Activated naive CD8-positive, alpha-beta T cell treated with anti-CD3 and anti-CD28 coated beads, Interleukin-2, amount 50 U/mL, for 16 hours (primary cell): ENCODE data around the gene TM4SF4.

Experiments used
- DNase-seq: peaks from one replicate; pipeline ENCODE4 v3.0.0-alpha.2; 2020; ENCODE audit warnings: low read depth, low spot score

The TM4SF4 gene

GRCh38 chr3:149548669-149549065, 74.2 kb downstream of the TM4SF4 start:
- DNase-seq = no peak

GRCh38 chr3:149551500-149551899, 77.0 kb downstream of the TM4SF4 start:
- DNase-seq = no peak

- DNase-seq = no peak
These were observed 78.2 kb downstream of the TM4SF4 start for GRCh38 chr3:149552700-149553099.
